Peyer's patch (tissue), 4 donors: ENCODE data around the gene ADGRL3. TPM values are rescaled to one million over a fixed set of nuclear protein-coding genes. Genes with fewer than 3 reads are reported as not detected.

Experiments
- DNase-seq, 3 donors: peaks; one replicate each; pipeline ENCODE4 v3.0.0-alpha.2; 2017 to 2019
- H3K27ac ChIP-seq, 4 donors: fragments of 200-600 bp; sonication (generic); one replicate each; pipeline ENCODE4 v1.5.1; 2016 to 2019
- H3K27me3 ChIP-seq, 2 donors: fragments of 200-600 bp; sonication (generic); one replicate each; pipeline ENCODE4 v1.5.1; 2019
- H3K36me3 ChIP-seq, 3 donors: fragments of 200-600 bp; sonication (generic); one replicate each; pipeline ENCODE4 v1.5.1; 2016 to 2019
- H3K4me1 ChIP-seq, 4 donors: fragments of 200-600 bp; sonication (generic); one replicate each; pipeline ENCODE4 v1.5.1; 2016 to 2019
- H3K4me3 ChIP-seq, 4 donors: fragments of 200-600 bp; sonication (generic); 1 replicate in 3 of 4; 2 replicates in 1 of 4; pipeline ENCODE4 v1.5.1; 2016 to 2019; ENCODE audit warnings: mild to moderate bottlenecking in 1 of 4
- H3K9me3 ChIP-seq, 4 donors: fragments of 200-600 bp; sonication (generic); one replicate each; pipeline ENCODE4 v1.5.1; 2016 to 2019; ENCODE audit warnings: mild to moderate bottlenecking in 1 of 4
- CTCF ChIP-seq, 6 experiments: fragments of 450-650 bp in 4 of 6; fragments of 200-600 bp in 2 of 6; sonication (generic) in 1 of 6; IDR thresholded peaks; one replicate each; pipeline ENCODE4 v1.5.1; 2017 to 2019; ENCODE audit warnings: antibody characterized with exemption in 6 of 6, mild to moderate bottlenecking in 3 of 6, moderate library complexity in 1 of 6
- POLR2A ChIP-seq, 2 donors: fragments of 450-650 bp; IDR thresholded peaks; one replicate each; pipeline ENCODE4 v1.5.1; 2017; ENCODE audit warnings: antibody characterized with exemption in 2 of 2, mild to moderate bottlenecking in 2 of 2, moderate library complexity in 2 of 2
- total RNA-seq, 4 donors: library from RNA; depleted of rRNA; stranded (reverse); fragments of >200 nt; gene quantifications; one replicate each; pipeline ENCODE4 v1.1.0, GENCODE V29; 2016

ADGRL3 gene
- total RNA-seq, 4 donors from 2014 or later: 3.7 to 39.6 (median 9.1) TPM

- Histone ChIP-seq H3K27me3 (no peaks in the 10 kb centered on the region), H3K36me3 (no peaks in the 10 kb centered on the region), H3K4me1 (no peaks in the 10 kb centered on the region), H3K9me3 (no peaks in the 10 kb centered on the region), H3K4me3 (no peak overlapping the region), H3K27ac (no peak overlapping the region)
- TF ChIP-seq CTCF (IDR thresholded peaks at IDR 0.05) (no peak), POLR2A (IDR thresholded peaks at IDR 0.05) (no peak)
- DNase-seq: no peak
Observed at GRCh38 chr4:61254406-61254805, 54.3 kb downstream of the ADGRL3 start.

GRCh38 chr4:61273233-61273632 lies 73.1 kb downstream of the ADGRL3 start:
- no peak for DNase-seq
- no peaks in the 10 kb centered on the region for H3K4me1 ChIP-seq
- no peaks in the 10 kb centered on the region for H3K9me3 ChIP-seq
- no peaks in the 10 kb centered on the region for H3K27me3 ChIP-seq
- H3K36me3 ChIP-seq: no peaks in the 10 kb centered on the region
- TF ChIP-seq CTCF (IDR thresholded peaks at IDR 0.05): no peak
- no peak for TF ChIP-seq POLR2A (IDR thresholded peaks at IDR 0.05)
- peak overlapping the region in 1 of 4 donors; percentile 63 for H3K27ac ChIP-seq
- H3K4me3 ChIP-seq: no peak overlapping the region

- no peaks in the 10 kb centered on the region for H3K36me3 ChIP-seq
- DNase-seq: no peak
- H3K4me3 ChIP-seq: no peak overlapping the region
- H3K4me1 ChIP-seq: no peaks in the 10 kb centered on the region
- no peak for TF ChIP-seq CTCF (IDR thresholded peaks at IDR 0.05)
- no peak for TF ChIP-seq POLR2A (IDR thresholded peaks at IDR 0.05)
- no peak overlapping the region for H3K27ac ChIP-seq
- no peaks in the 10 kb centered on the region for H3K9me3 ChIP-seq
- no peaks in the 10 kb centered on the region for H3K27me3 ChIP-seq
Observed at GRCh38 chr4:61274286-61274685, 74.2 kb downstream of the ADGRL3 start.

GRCh38 chr4:61275241-61275640 lies 75.1 kb downstream of the ADGRL3 start:
- DNase-seq: no peak
- Histone ChIP-seq H3K27ac (no peak overlapping the region), H3K4me3 (no peak overlapping the region), H3K9me3 (no peaks in the 10 kb centered on the region), H3K27me3 (no peaks in the 10 kb centered on the region), H3K4me1 (no peaks in the 10 kb centered on the region), H3K36me3 (no peaks in the 10 kb centered on the region)
- TF ChIP-seq POLR2A (IDR thresholded peaks at IDR 0.05): no peak
- TF ChIP-seq CTCF (IDR thresholded peaks at IDR 0.05): no peak

GRCh38 chr4:61276029-61276428 lies 75.9 kb downstream of the ADGRL3 start:
- no peak for TF ChIP-seq CTCF (IDR thresholded peaks at IDR 0.05)
- TF ChIP-seq POLR2A (IDR thresholded peaks at IDR 0.05): no peak
- H3K36me3 ChIP-seq: no peaks in the 10 kb centered on the region
- no peak for DNase-seq
- H3K9me3 ChIP-seq: no peaks in the 10 kb centered on the region
- no peak overlapping the region for H3K4me3 ChIP-seq
- no peaks in the 10 kb centered on the region for H3K4me1 ChIP-seq
- no peak overlapping the region for H3K27ac ChIP-seq
- H3K27me3 ChIP-seq: no peaks in the 10 kb centered on the region
